Suppressor macrophage treated with lipopolysaccharide for 4 hours (primary cell): ENCODE data around the gene SCLT1.
A peak's percentile ranks its signal among the peaks of the same experiment; 100 is the strongest.

Experiments used
- DNase-seq: peaks from one replicate; pipeline ENCODE4 v3.0.0-alpha.2; 2020

Gene SCLT1

GRCh38 chr4:128866691-128867090, 226.6 kb downstream of the SCLT1 start:
- no peak for DNase-seq

DNA sequence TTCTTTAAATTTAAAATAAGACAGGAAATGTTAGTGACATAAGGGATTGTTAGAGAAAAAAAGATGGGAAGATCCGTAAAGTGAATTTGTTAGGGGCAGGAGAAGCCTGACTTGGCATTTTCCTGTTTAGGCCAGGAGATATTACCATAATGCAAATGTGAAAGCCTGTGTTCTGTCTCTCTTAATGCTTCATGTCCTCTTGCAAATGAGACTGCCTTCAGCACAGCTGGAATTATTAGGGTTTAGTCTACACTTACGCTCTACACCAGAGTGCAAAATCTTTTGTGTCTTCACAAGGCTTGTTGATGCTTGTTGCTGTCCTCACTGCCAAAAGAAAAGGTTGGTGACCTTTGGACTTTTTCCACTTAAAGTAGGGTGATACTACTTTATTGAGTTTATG, 227.1 kb downstream of the SCLT1 start:
- no peak for DNase-seq

DNA sequence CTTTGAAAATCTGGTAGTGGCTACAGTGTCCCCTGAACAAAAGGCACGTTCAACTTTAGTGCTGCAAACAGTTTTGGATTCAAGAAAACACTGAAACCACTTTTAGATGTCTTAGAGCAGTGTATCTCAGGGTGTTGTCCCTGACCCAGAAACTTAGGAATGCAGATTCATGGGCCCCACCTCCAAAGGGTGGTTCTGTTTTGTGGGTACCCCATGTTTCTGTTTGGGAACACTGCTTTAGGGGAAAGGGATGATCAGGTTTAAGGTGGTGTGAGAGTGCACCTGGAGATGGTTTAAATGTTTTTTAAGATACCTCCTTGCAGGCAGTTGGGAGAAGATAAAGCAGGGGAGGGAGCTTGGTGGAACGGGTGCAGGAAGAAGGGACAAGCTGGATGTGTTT, 228.2 kb downstream of the SCLT1 start:
- DNase-seq = no peak

- peak; percentile 74 for DNase-seq
These were observed 229.8 kb downstream of the SCLT1 start for GRCh38 chr4:128863312-128864075.

DNA sequence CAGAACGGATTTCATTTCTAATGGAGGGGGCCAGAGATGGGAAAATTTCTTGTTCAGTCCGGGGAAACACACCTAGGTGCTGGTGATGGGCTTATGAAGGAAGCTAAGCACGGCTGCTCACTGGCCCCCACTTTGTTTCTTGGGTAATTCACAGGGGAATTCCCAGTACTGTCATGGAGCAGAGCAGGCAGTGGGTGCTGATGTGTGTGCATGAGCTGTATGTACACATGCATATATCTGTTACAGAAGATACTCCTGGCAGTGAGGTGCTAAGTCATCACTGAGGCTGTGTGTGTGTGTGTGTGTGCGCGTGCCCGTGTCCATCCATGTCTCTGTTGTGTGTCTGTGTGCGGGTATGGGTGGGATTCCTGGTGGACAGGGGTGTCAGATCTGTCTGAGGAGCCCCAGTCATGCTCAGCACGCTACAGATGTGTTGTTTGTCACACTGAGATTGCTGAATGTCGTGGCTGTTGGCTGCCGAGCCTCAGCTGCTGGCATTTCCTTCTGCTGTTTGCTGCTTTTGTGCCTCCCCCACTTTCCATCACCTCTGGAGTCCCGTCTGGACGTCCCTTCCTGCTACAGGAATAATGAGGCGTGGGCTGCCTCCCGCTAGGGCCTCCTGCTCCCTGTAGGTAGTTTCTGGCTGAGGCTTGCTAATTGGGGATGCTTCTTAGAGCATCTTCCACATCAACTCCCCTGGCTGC, 230.6 kb downstream of the SCLT1 start:
- DNase-seq = peak; percentile 47

GRCh38 chr4:128861856-128862518, 231.4 kb downstream of the SCLT1 start:
- DNase-seq = no peak

DNA sequence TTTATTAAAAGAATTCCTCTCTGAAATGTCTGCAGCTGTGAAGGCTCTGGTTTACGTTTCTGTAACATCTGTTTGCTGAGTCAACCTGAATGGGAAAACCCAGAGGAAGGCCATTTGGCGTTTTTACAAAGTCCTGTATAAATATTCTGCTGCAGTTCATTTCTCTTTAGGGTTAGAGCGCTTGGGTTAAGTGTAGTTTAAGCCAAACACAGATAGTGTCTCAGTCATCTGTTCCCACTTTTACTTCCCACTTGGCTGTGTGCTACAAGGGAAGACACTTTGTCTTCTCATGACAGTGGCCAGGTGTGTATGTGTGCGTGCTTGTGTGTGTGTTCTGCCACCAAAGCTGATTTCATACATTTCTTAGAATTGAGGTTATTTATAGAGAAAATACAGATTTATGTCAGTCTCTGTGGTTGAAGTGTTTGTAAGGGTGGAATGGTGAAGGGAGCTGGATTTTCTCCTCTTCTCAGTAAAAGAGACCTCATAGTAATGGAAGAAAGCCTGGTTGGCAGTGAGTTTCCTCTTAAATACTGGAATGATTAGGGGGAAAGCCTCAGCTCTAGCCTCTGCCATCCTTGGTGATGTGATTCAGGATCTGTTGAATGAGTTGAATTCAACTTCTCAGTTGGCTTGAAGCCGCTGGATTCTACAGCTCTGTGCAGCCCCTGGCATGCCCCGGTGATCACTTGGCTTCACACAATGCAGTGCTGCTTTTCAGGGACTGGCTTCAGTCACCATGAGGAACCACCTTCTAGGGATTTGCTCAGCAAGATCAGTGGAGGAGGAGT, 233.3 kb downstream of the SCLT1 start:
- no peak for DNase-seq

- no peak for DNase-seq
These were observed 234.3 kb downstream of the SCLT1 start for GRCh38 chr4:128858879-128859671.

GRCh38 chr4:128856246-128856645, 237.1 kb downstream of the SCLT1 start:
- no peak for DNase-seq

GRCh38 chr4:128855621-128856020, 237.7 kb downstream of the SCLT1 start:
- DNase-seq = no peak

- DNase-seq = no peak
These were observed 238.9 kb downstream of the SCLT1 start for GRCh38 chr4:128854433-128854832.

DNA sequence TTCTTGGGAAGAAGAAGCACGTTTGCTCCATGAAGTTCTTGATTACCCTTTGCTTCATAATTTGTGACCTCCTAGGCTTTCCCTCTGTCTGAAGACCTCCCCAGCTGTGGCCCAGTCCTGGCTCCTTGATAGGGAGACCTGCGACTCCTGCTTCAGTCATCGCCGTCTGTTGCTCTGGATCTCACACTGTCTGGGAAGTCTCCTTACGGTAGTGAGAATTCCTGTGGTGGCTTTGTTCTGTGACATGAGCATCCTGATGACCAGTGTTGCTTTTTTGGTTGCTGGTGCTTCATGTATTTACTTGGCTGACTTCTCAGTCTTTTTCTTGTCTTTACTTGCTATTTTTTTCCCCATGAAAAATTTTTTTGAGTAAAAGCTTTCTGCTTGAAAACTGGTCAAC, 239.6 kb downstream of the SCLT1 start:
- no peak for DNase-seq

DNA sequence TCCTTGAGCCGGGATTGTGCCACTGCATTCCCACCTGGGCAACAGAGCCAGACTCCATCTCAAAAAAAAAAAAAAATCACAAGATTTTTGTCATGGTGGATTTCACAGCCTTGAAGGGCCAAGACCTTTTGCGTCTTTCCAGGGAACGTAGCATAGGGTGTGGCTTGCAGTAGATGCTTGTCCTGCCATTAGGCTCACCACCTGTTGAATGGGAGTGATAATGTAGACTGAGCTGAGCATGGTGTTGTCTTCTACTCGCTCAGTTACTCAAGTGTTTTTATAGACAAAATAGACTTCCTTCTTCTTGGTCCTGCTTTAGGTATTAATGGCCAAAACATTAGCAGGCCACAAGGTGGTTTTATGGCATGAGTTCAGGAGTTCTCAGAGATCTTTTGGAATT, 243.1 kb downstream of the SCLT1 start:
- no peak for DNase-seq

DNA sequence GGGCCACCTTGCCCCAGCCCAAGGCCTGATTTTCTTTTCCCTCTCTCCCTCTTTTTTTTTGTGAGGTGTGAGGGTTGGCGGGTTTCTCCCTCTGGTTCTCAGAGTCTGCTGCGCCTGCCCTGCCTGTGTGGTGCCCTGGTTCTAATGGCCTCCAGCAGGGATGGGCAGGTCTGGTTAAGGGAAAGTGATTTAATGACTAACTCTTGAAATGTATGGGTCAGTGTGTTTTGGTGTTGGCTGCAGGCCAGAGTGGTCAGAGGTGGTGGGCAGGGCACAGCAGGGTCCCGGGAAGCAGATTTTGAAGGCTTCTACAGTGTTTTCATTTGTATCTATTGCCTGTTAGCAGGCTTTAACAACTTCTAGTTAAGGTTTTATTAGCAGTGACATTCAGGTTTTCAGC, 244.9 kb downstream of the SCLT1 start:
- no peak for DNase-seq

GRCh38 chr4:128847082-128847724, 246.1 kb downstream of the SCLT1 start:
- peak; percentile 12 for DNase-seq

GRCh38 chr4:128846063-128846462, 247.3 kb downstream of the SCLT1 start:
- no peak for DNase-seq

GRCh38 chr4:128844931-128845330, 248.4 kb downstream of the SCLT1 start:
- DNase-seq = no peak

DNA sequence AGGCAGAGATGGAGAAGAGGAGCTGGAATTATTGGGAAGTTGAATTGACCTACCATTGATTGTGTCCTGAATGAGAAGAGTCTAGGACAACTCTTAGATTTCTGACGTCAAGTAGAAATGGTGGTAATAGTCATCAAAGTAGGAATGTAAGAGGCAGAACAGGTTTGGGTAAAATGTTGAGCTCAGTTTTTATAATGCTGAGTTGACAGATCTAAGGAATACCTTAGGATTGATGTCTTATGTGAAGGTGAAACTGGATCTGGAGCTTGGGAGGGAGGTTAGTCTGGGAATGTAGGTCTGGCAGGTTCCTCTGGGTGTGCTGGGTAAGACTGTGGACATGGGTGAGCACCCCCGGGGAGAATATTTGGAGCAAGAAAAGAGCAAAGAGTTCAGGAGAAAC, 251.9 kb downstream of the SCLT1 start:
- no peak for DNase-seq

- DNase-seq = no peak
These were observed 252.5 kb downstream of the SCLT1 start for GRCh38 chr4:128840711-128841318.

GRCh38 chr4:128837679-128838078, 255.7 kb downstream of the SCLT1 start:
- DNase-seq = no peak

- DNase-seq = no peak
These were observed 256.1 kb downstream of the SCLT1 start for GRCh38 chr4:128837198-128837597.
